H9 (cell line): Measurements from ENCODE around the gene TAGLN2. TPM values are rescaled to one million over a fixed set of nuclear protein-coding genes. Genes with fewer than 3 reads are reported as not detected.

Experiments used
- DNase-seq: peaks from one replicate; pipeline ENCODE4 v3.0.0-alpha.2; 2017
- H2AFZ ChIP-seq: one replicate; pipeline ENCODE4 v1.6.1; 2013; ENCODE audit warnings: mild to moderate bottlenecking, low read length, control low read depth, moderate library complexity
- H2AK5ac ChIP-seq: 2 replicates; pipeline ENCODE4 v1.6.1; 2013; ENCODE audit warnings: low read length, control low read depth, mixed read lengths; ENCODE audit not compliant: insufficient read length
- H2BK120ac ChIP-seq: one replicate; pipeline ENCODE4 v1.6.1; 2013; ENCODE audit warnings: low read depth, mild to moderate bottlenecking, low read length, control low read depth, inconsistent platforms; ENCODE audit not compliant: poor library complexity, severe bottlenecking
- H2BK12ac ChIP-seq: 2 replicates; pipeline ENCODE4 v1.6.1; 2013; ENCODE audit warnings: low read length, control low read depth, mixed read lengths, low read depth; ENCODE audit not compliant: insufficient read length
- H2BK15ac ChIP-seq: 2 replicates; pipeline ENCODE4 v1.6.1; 2013; ENCODE audit warnings: low read depth, low read length, control low read depth
- H2BK20ac ChIP-seq: one replicate; pipeline ENCODE4 v1.6.1; 2013; ENCODE audit warnings: low read depth, mild to moderate bottlenecking, low read length, control low read depth, inconsistent platforms; ENCODE audit not compliant: poor library complexity, severe bottlenecking
- H2BK5ac ChIP-seq: 2 replicates; pipeline ENCODE4 v1.6.1; 2013; ENCODE audit warnings: low read length, control low read depth, mixed read lengths; ENCODE audit not compliant: insufficient read length
- H3K14ac ChIP-seq: 2 replicates; pipeline ENCODE4 v1.6.1; 2013; ENCODE audit warnings: low read length, control low read depth; ENCODE audit not compliant: insufficient read depth
- H3K18ac ChIP-seq: 2 replicates; pipeline ENCODE4 v1.6.1; 2013; ENCODE audit warnings: low read depth, mild to moderate bottlenecking, mixed read lengths, low read length, control low read depth; ENCODE audit not compliant: insufficient read length
- H3K23ac ChIP-seq: 2 replicates; pipeline ENCODE4 v1.6.1; 2013; ENCODE audit warnings: low read length, control low read depth, mixed read lengths, low read depth; ENCODE audit not compliant: insufficient read length
- H3K23me2 ChIP-seq: 2 replicates; pipeline ENCODE4 v1.6.1; 2013; ENCODE audit warnings: low read depth, mild to moderate bottlenecking, mixed read lengths, low read length, control low read depth; ENCODE audit not compliant: insufficient read length, poor library complexity, severe bottlenecking
- H3K27ac ChIP-seq: 2 replicates; pipeline ENCODE4 v1.5.1; 2013; ENCODE audit warnings: low read length, control low read depth, mixed read lengths, low read depth; ENCODE audit not compliant: insufficient read length
- H3K27me3 ChIP-seq: 2 replicates; pipeline ENCODE4 v1.6.1; 2013; ENCODE audit warnings: low read length, control low read depth, inconsistent platforms; ENCODE audit not compliant: insufficient read depth
- H3K4ac ChIP-seq: 2 replicates; pipeline ENCODE4 v1.6.1; 2013; ENCODE audit warnings: low read depth, mild to moderate bottlenecking, control low read depth, inconsistent platforms, low read length, moderate library complexity
- H3K4me1 ChIP-seq: 2 replicates; pipeline ENCODE4 v1.6.1; 2013; ENCODE audit warnings: low read length, control low read depth, inconsistent platforms; ENCODE audit not compliant: insufficient read depth
- H3K4me2 ChIP-seq: 2 replicates; pipeline ENCODE4 v1.6.1; 2013; ENCODE audit warnings: low read length, control low read depth, mixed read lengths; ENCODE audit not compliant: insufficient read length, insufficient read depth
- H3K56ac ChIP-seq: 2 replicates; pipeline ENCODE4 v1.6.1; 2013; ENCODE audit warnings: low read depth, mild to moderate bottlenecking, mixed read lengths, low read length, control low read depth; ENCODE audit not compliant: insufficient read length
- H3K79me1 ChIP-seq: 2 replicates; pipeline ENCODE4 v1.6.1; 2013; ENCODE audit warnings: low read depth, mild to moderate bottlenecking, moderate library complexity, low read length, control low read depth, inconsistent platforms; ENCODE audit not compliant: insufficient read depth, poor library complexity, severe bottlenecking
- H3K79me2 ChIP-seq: 2 replicates; pipeline ENCODE4 v1.6.1; 2013; ENCODE audit warnings: low read length, control low read depth, inconsistent platforms; ENCODE audit not compliant: insufficient read depth
- H3K9ac ChIP-seq: 2 replicates; pipeline ENCODE4 v1.6.1; 2013; ENCODE audit warnings: low read length, control low read depth, mixed read lengths; ENCODE audit not compliant: insufficient read length; ENCODE audit errors: extremely low read depth
- H3K9me3 ChIP-seq: one replicate; pipeline ENCODE4 v1.6.1; 2013; ENCODE audit warnings: low read depth, low read length, inconsistent platforms; ENCODE audit not compliant: control insufficient read depth
- H3T11ph ChIP-seq: one replicate; pipeline ENCODE4 v1.6.1; 2013; ENCODE audit warnings: mild to moderate bottlenecking, low read length, control low read depth, inconsistent platforms
- H4K20me1 ChIP-seq: one replicate; pipeline ENCODE4 v1.6.1; 2013; ENCODE audit not compliant: control insufficient read depth, insufficient read length, insufficient read depth
- H4K5ac ChIP-seq: 2 replicates; pipeline ENCODE4 v1.6.1; 2013; ENCODE audit warnings: low read depth, mild to moderate bottlenecking, mixed read lengths, low read length, control low read depth; ENCODE audit not compliant: insufficient read length
- H4K8ac ChIP-seq: replicated peaks from 2 replicates; pipeline ENCODE4 v1.6.1; 2013; ENCODE audit warnings: low read length, control low read depth, mixed read lengths, low read depth; ENCODE audit not compliant: insufficient read length
- H4K91ac ChIP-seq: 2 replicates; pipeline ENCODE4 v1.6.1; 2013; ENCODE audit warnings: low read depth, mild to moderate bottlenecking, moderate library complexity, mixed read lengths, low read length, control low read depth; ENCODE audit not compliant: insufficient read length
- H3K27ac Mint-ChIP-seq, 3 experiments: 2 replicates in 2 of 3; 3 replicates in 1 of 3; pipeline ENCODE4 v1.8.0; 2020 to 2021; ENCODE audit warnings: mixed read lengths in 3 of 3, mild to moderate bottlenecking in 1 of 3, moderate library complexity in 1 of 3
- H3K27me3 Mint-ChIP-seq: 2 replicates; pipeline ENCODE4 v1.8.0; 2021; ENCODE audit warnings: low read depth, mild to moderate bottlenecking, moderate library complexity, mixed read lengths
- H3K36me3 Mint-ChIP-seq, 3 experiments: 2 replicates in 2 of 3; 3 replicates in 1 of 3; pipeline ENCODE4 v1.8.0; 2020 to 2021; ENCODE audit warnings: low read depth in 3 of 3, mixed read lengths in 3 of 3; ENCODE audit not compliant: insufficient read depth in 1 of 3
- H3K4me1 Mint-ChIP-seq, 2 experiments: 2 replicates each; pipeline ENCODE4 v1.8.0; 2020; ENCODE audit warnings: mixed read lengths in 2 of 2
- H3K4me3 Mint-ChIP-seq, 2 experiments: 2 replicates in 1 of 2; 3 replicates in 1 of 2; pipeline ENCODE4 v1.8.0; 2020 to 2021; ENCODE audit warnings: mild to moderate bottlenecking in 2 of 2, mixed read lengths in 2 of 2, moderate library complexity in 1 of 2
- H3K9me3 Mint-ChIP-seq, 2 experiments: 2 replicates in 1 of 2; 3 replicates in 1 of 2; pipeline ENCODE4 v1.8.0; 2020; ENCODE audit warnings: mild to moderate bottlenecking in 2 of 2, mixed read lengths in 2 of 2, moderate library complexity in 1 of 2
- WGBS: extraction: QIAGEN DNeasy Blood & Tissue Kit; methylation state at CpG from one replicate; pipeline ENCODE4 v1.1.7; 2013; ENCODE audit warnings: missing lambda C conversion rate, low lambda C conversion rate, mixed read lengths; ENCODE audit not compliant: insufficient read length; ENCODE audit errors: extremely low coverage; 5-methylcytosine and 5-hydroxymethylcytosine counted together
- total RNA-seq: library from RNA; stranded (reverse); gene quantifications from 2 replicates; pipeline ENCODE4 v1.2.1, GENCODE V29; 2021
- TF ChIP-seq, protein P1 (sequence below): fragments of 200-600 bp; sonication (generic); conservative IDR thresholded peaks from 3 replicates; pipeline ENCODE4 v1.8.0; 2021; ENCODE audit warnings: antibody characterized with exemption, mild to moderate bottlenecking

The TAGLN2 gene
- total RNA-seq, 1 experiment from 2014 or later: 76.7 TPM

DNA sequence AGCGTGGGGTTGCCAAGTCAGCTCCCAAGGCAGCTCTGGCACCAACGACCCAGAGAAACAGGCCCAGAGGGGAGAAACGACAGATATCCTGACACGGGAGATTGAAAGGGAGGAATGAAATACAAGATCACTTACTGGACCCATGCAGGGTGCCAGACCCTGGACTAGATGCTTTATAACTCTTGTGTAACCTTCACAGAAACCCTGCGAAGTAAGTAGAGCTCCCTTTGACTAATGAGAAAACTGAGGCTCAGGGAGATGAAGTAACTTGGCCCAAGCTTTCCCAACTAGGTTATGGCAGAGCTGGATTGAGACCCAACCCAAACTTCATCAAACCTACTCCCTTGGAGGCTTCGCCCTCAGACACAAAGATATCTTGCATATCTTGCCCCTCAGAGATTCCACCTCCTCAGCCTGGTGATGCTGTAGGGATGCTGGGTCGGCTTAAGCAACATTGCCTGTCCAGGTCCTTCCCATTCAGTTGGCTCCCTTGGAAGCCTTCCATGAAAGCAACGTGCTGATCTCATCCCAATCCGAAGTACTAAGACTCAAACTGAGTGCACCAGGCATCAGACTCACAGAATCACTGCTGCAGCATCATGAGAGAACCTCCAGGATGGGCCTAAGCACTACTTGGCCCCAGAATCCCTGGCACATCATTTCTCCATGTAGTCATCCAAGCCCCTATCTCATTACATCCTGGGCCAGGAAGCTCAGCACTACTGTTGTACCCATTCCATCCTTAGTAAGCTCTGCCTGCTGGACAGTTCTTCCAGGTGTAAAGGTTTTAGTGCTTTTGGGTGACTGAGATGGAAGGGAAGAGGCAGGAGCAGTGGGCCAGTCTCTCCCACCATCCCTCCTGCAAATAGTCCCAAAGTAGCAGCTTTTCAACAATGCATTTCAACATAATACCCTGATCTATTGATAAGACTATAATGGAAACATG lies 21.2 kb upstream of the TAGLN2 start:
- H3K27ac ChIP-seq: no peak overlapping the region
- H3K79me1 ChIP-seq: no peaks in the 10 kb centered on the region
- H2BK120ac ChIP-seq: no peak overlapping the region
- H3K4me1 Mint-ChIP-seq: peaks cover 24 to 46% of the 10 kb centered on the region in 2 experiments
- H3K36me3 Mint-ChIP-seq: peaks cover 0 to 7% (median 0%) of the 10 kb centered on the region in 3 experiments; a peak in 3 of 7 replicates
- no peak overlapping the region for H3T11ph ChIP-seq
- DNase-seq: peak; percentile 25
- H2BK15ac ChIP-seq: no peak overlapping the region
- H3K27me3 Mint-ChIP-seq: peaks cover 7% of the 10 kb centered on the region
- peaks cover 10% of the 10 kb centered on the region for H3K23me2 ChIP-seq
- H2BK20ac ChIP-seq: no peak overlapping the region
- H2BK12ac ChIP-seq: no peak overlapping the region
- H3K4ac ChIP-seq: no peak overlapping the region
- no peak overlapping the region for H3K56ac ChIP-seq
- no peak overlapping the region for H3K18ac ChIP-seq
- H4K5ac ChIP-seq: no peak overlapping the region
- no peaks in the 10 kb centered on the region for H3K9me3 ChIP-seq
- H3K27me3 ChIP-seq: no peaks in the 10 kb centered on the region
- H3K79me2 ChIP-seq: no peaks in the 10 kb centered on the region
- no peak overlapping the region for H4K91ac ChIP-seq
- TF ChIP-seq, protein P1, sequence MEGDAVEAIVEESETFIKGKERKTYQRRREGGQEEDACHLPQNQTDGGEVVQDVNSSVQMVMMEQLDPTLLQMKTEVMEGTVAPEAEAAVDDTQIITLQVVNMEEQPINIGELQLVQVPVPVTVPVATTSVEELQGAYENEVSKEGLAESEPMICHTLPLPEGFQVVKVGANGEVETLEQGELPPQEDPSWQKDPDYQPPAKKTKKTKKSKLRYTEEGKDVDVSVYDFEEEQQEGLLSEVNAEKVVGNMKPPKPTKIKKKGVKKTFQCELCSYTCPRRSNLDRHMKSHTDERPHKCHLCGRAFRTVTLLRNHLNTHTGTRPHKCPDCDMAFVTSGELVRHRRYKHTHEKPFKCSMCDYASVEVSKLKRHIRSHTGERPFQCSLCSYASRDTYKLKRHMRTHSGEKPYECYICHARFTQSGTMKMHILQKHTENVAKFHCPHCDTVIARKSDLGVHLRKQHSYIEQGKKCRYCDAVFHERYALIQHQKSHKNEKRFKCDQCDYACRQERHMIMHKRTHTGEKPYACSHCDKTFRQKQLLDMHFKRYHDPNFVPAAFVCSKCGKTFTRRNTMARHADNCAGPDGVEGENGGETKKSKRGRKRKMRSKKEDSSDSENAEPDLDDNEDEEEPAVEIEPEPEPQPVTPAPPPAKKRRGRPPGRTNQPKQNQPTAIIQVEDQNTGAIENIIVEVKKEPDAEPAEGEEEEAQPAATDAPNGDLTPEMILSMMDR: no peak
- H4K8ac ChIP-seq: no peak overlapping the region
- peak overlapping the region; percentile 87 for H3K4me2 ChIP-seq
- no peak overlapping the region for H2AFZ ChIP-seq
- H3K4me3 Mint-ChIP-seq: peak overlapping the region; percentile 77 to 92
- no peak overlapping the region for H3K14ac ChIP-seq
- peak overlapping the region; percentile 9 for H3K9ac ChIP-seq
- peak overlapping the region; percentile 32 to 78 (median 69); a peak in 5 of 7 replicates for H3K27ac Mint-ChIP-seq
- no peaks in the 10 kb centered on the region for H3K9me3 Mint-ChIP-seq
- H3K23ac ChIP-seq: no peak overlapping the region
- no peaks in the 10 kb centered on the region for H4K20me1 ChIP-seq
- H2BK5ac ChIP-seq: no peak overlapping the region
- no peaks in the 10 kb centered on the region; the same call in 1 of the 2 replicates for H3K4me1 ChIP-seq
- WGBS: no CpG with 5 or more reads among the region's 9 CpGs
- no peak overlapping the region for H2AK5ac ChIP-seq
